Measurements from ENCODE around the gene EEF1A2.

GRCh38 chr20:63518351-63518861, 19.5 kb upstream of the EEF1A2 start:
- no peak for TF ChIP-seq CTCF (IDR thresholded peaks at IDR 0.05)
- no peak for TF ChIP-seq POLR2A (IDR thresholded peaks at IDR 0.05)

All from uterus (tissue), 2 donors.